Epithelial cell of alveolus of lung (primary cell): ENCODE measurements around the gene PRRC2B. TPM values are rescaled to one million over a fixed set of nuclear protein-coding genes. Genes with fewer than 3 reads are reported as not detected.

Experiments used
- total RNA-seq: library from RNA; depleted of rRNA; stranded (reverse); fragments of >200 nt; gene quantifications from 2 replicates; pipeline ENCODE4 v1.2.1, GENCODE V29; 2015

The PRRC2B gene
- 65.2 and 76.7 TPM in 2 replicates for total RNA-seq

DNA sequence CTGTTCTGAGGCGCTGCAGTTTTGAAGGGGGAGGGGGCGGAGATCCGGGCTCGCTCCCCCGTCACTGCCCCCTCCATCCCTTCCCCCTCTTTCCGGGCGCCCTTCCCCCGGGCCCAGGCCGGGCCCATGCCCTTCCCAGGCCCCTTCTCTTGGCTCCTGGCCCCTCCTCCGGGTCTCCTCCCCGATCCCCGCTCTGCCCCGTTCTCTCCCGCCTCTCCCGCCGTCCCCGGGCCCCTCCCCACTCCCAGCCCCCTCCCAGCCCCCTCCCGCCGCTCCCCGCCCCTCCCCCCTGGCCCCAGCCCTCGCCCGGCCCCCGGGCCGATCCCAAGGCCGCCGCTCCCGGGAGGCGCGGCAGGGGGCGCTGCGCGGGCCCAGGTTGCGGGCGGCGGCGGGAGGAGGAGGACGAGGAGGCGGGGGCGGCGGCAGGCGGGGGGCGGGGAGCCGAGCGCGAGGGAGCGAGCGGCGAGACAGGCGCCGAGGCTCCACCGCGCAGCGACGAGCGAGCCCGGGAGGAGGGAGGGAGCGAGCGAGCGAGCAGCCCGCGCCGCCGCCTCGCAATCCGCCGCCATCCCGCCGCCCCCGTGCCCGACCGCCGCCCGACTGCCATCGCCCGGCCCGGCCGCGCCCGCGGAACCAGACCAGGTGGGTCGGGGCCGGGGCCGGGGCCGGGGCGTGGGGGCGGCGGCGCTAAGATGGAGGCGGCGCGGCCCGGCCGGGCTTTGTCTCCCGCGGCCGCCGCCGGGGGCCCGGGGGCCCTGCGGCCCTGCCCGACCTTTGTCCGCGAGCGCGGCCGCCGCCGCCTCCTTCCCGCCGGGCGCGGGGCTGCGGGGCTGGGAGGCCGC lies at the start of gene PRRC2B:
Gene PRRC2B, plus strand, starts transcription at position 465 of the 842 bp plus-strand sequence. CDS start 36,059 bp downstream, outside the sequence.

GRCh38 chr9:131502781-131503625 lies 109.1 kb downstream of the PRRC2B start, which contains the start of gene POMT1:
Gene POMT1, plus strand, starts transcription at chr9:131502918. Its CDS starts 1,301 bp downstream, at chr9:131504219.

GRCh38 chr9:131530920-131531832 lies 137.3 kb downstream of the PRRC2B start, which contains the start of gene UCK1:
Gene UCK1, minus strand, starts transcription at chr9:131531263. Its CDS starts 89 bp downstream, at chr9:131531174.

DNA sequence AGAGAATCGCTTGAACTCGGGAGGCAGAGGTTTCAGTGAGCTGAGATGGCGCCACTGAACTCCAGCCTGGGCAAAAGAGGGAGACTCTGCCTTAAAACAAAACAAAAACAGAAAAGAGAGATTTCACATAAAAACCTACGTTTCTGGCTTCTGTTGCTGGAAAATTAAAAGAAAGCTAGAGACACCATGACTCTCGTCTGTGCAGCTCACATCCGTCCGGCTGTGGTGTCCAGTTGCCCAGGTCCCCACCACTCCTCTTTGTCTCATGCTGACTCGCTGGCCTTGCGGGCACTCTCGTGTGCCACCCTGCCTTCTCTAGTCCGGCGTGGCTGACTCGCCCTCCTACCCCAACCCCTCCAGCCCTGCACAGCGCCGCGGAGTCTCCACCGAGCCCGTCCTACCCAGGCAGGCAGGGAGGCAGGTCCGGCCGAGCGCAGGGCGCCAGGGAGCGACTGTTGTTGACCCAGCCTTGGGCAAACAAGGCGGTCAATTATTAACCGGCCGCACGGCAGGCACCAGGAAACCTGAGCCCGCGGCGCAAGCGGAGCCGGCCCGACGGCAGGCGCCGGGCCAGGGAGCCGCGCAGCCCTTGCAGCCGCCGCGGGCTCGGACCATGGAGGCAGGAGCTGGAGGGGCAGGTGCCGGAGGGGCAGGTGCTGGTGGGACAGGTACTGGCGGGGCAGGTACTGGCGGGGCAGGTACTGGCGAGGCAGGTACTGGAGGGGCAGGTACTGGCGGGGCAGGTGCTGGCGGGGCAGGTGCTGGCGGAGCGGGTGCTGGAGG lies 151.3 kb downstream of the PRRC2B start, which contains the start of gene PRRT1B:
Gene PRRT1B, plus strand, starts transcription at position 521 of the 783 bp plus-strand sequence. Its CDS starts 93 bp downstream, at position 614.

Other genes starting within 250 kb of the PRRC2B start
- gene FAM78A, start 117.6 kb upstream of the PRRC2B start, total RNA-seq, result 0.24 and 0.52 TPM in 2 replicates
- gene PLPP7, start 104.4 kb upstream of the PRRC2B start, total RNA-seq, result 4.5 and 5.1 TPM in 2 replicates
- gene POMT1, start 108.8 kb downstream of the PRRC2B start, total RNA-seq, result 19.9 and 38.7 TPM in 2 replicates
- 24.6 and 37.4 TPM in 2 replicates for gene UCK1, start 137.2 kb downstream of the PRRC2B start, total RNA-seq
- not detected in 2 replicates for gene PRRT1B, start 151.4 kb downstream of the PRRC2B start, total RNA-seq